Aorta (tissue), 5 donors: ENCODE measurements around the gene TRPC1. TPM values are rescaled to one million over a fixed set of nuclear protein-coding genes. Genes with fewer than 3 reads are reported as not detected.

Experiments used
- ATAC-seq: fragments of 200-7000 bp; cut with Tn5 transposase; one replicate; pipeline ENCODE4 v1.9.1; 2022; ENCODE audit warnings: moderate library complexity; ENCODE audit not compliant: low FRiP score
- DNase-seq, 2 donors: peaks; one replicate each; pipeline ENCODE4 v3.0.0-alpha.2; 2020
- H3K27ac ChIP-seq, 2 donors: one replicate each; pipeline ENCODE4 v1.5.1; 2013; ENCODE audit warnings: low read length in 2 of 2, mild to moderate bottlenecking in 2 of 2, moderate library complexity in 2 of 2, control low read depth in 1 of 2, inconsistent platforms in 1 of 2, low read depth in 1 of 2
- H3K27me3 ChIP-seq, 2 donors: one replicate each; pipeline ENCODE4 v1.6.1; 2013; ENCODE audit warnings: control low read depth in 1 of 2, low read length in 1 of 2, mild to moderate bottlenecking in 1 of 2, moderate library complexity in 1 of 2; ENCODE audit not compliant: insufficient read depth in 2 of 2, control insufficient read depth in 1 of 2
- H3K36me3 ChIP-seq, 2 donors: one replicate each; pipeline ENCODE4 v1.6.1; 2013; ENCODE audit warnings: control low read depth in 1 of 2, low read length in 1 of 2, mild to moderate bottlenecking in 1 of 2; ENCODE audit not compliant: insufficient read depth in 2 of 2, control insufficient read depth in 1 of 2
- H3K4me1 ChIP-seq, 2 donors: one replicate each; pipeline ENCODE4 v1.6.1; 2013; ENCODE audit warnings: low read length in 2 of 2, control low read depth in 1 of 2, mild to moderate bottlenecking in 1 of 2, moderate library complexity in 1 of 2; ENCODE audit not compliant: insufficient read depth in 2 of 2, control insufficient read depth in 1 of 2
- H3K4me3 ChIP-seq, 2 donors: one replicate each; pipeline ENCODE4 v1.5.1; 2013; ENCODE audit warnings: low read length in 2 of 2, control low read depth in 1 of 2, mild to moderate bottlenecking in 1 of 2
- H3K9me3 ChIP-seq: one replicate; pipeline ENCODE4 v1.6.1; 2013; ENCODE audit warnings: mild to moderate bottlenecking, low read length; ENCODE audit not compliant: control insufficient read depth
- WGBS, 2 donors: extraction: QIAGEN DNeasy Blood & Tissue Kit; methylation state at CpG; one replicate each; pipeline ENCODE4 v1.1.7; 2013; 5-methylcytosine and 5-hydroxymethylcytosine counted together
- intact Hi-C, 2 donors: fragments of 100-400 bp; cut with DNase I; formaldehyde crosslinking; loops; one replicate each; pipeline versions ENCODE4 v1.14.2 to v1.15.0; 2022
- polyA plus RNA-seq, 2 donors: library from polyadenylated mRNA; stranded (reverse); fragments of 200-250 nt; gene quantifications; one replicate each; pipeline ENCODE4 v1.2.3, GENCODE V29; 2013
- total RNA-seq, 2 donors: library from RNA; stranded (reverse); fragmentation: NEBNext Ultra II Directional; extraction: Animal tissue kit (Norgen Biotek cat#: 25700); gene quantifications; one replicate each; pipeline ENCODE4 v1.2.1, GENCODE V29; 2021
- donor health status: healthy with polysubstance abuse.
- donor health status: Bipolar disorder and iron deficiency.
- donor health status: DM: no; HTN: no; CAD: no.
- donor health status: DM: no; HTN: no; CAD: no.
- donor health status: DM: yes; HTN: yes; CAD: no.

Gene TRPC1
- total and polyA plus RNA-seq, 4 donors = 3.0 to 29.2 (median 19.3) TPM

DNA sequence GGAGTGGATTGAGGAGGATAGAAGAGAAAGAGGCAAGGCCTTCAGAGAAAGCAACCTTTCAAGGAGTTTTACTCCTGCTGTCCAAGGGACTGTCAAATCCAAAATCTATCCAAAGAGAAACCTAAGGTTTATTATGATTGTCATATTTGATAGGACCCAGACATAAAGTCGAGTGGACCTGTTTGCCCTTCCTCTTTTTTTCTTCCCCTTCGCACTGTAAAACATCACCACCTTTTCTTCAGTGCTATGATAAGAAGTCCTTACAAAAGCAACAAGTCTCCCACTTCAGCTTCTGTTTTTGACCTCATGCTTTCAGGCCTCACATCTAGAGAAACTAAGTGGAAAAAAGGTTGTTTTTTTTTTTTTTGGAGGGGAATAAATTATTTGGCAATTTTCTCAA lies 73.0 kb downstream of the TRPC1 start:
- H3K4me3 ChIP-seq = no peak overlapping the region
- H3K36me3 ChIP-seq = no peaks in the 10 kb centered on the region
- H3K9me3 ChIP-seq = no peaks in the 10 kb centered on the region
- no peaks in the 10 kb centered on the region for H3K4me1 ChIP-seq
- ATAC-seq = no peak
- 63 to 69% methylated on average over 2 of the region's 2 CpGs for WGBS, 2 donors
- no peak overlapping the region for H3K27ac ChIP-seq
- no peak for DNase-seq
- no peaks in the 10 kb centered on the region for H3K27me3 ChIP-seq
- intact Hi-C loops = no loop called here

DNA sequence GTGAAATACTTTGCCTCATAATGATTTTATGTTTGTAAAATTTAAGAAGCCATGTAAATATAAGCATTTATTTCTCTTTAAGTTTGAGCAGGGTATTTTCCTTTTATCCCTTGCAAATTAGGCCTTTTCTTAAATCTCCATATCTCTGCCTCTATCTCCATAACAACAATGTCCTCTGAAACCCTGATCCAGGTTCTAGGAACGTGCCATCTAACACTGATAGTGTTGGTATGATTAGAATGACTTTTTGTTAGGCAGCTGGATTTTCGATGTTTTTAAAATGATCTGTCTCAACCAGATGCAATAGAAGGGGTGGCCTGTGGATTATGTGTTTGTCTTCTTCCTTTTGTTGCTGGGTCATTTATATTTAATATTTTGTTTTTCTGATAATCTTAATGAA lies 77.9 kb downstream of the TRPC1 start:
- Histone ChIP-seq H3K9me3 (no peaks in the 10 kb centered on the region), H3K27me3 (no peaks in the 10 kb centered on the region), H3K4me3 (no peak overlapping the region), H3K27ac (no peak overlapping the region), H3K36me3 (peaks cover 0 to 1% of the 10 kb centered on the region in 2 donors), H3K4me1 (no peaks in the 10 kb centered on the region)
- 58 to 68% methylated on average over 2 of the region's 2 CpGs for WGBS, 2 donors
- DNase-seq (no peak), ATAC-seq (no peak)
- intact Hi-C loops = loop anchor here in 1 of 2 donors (10.0 kb wide), 1 partner anchor 217 kb away; no protein-coding TSS in a partner anchor

DNA sequence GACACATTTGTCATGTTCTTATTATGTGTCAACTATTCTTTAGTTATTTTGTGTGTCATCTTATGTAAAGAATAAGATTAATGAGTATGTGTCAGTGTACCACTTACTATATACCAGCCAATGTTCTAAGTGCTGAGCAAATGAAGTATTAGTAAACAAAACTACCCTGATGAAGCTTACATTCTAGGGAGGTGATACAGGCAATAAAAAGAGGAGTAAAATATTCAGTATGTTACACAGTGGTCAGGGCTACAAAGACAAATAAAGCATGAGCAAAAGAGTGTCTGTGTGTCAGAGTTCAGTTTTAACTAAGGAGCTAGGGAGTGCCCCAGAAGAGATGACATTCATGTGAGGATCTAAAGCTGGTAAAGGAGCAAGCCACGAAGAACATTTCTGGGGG lies 79.1 kb downstream of the TRPC1 start:
- Histone ChIP-seq H3K36me3 (peaks cover 0 to 1% of the 10 kb centered on the region in 2 donors), H3K27me3 (no peaks in the 10 kb centered on the region), H3K27ac (no peak overlapping the region), H3K4me3 (no peak overlapping the region), H3K4me1 (no peaks in the 10 kb centered on the region), H3K9me3 (no peaks in the 10 kb centered on the region)
- no peak for DNase-seq
- intact Hi-C loops = loop anchor here in 1 of 2 donors (10.0 kb wide), 1 partner anchor 218 kb away; no protein-coding TSS in a partner anchor
- 69 to 78% methylated on average over 1 of the region's 1 CpG for WGBS, 2 donors
- no peak for ATAC-seq

DNA sequence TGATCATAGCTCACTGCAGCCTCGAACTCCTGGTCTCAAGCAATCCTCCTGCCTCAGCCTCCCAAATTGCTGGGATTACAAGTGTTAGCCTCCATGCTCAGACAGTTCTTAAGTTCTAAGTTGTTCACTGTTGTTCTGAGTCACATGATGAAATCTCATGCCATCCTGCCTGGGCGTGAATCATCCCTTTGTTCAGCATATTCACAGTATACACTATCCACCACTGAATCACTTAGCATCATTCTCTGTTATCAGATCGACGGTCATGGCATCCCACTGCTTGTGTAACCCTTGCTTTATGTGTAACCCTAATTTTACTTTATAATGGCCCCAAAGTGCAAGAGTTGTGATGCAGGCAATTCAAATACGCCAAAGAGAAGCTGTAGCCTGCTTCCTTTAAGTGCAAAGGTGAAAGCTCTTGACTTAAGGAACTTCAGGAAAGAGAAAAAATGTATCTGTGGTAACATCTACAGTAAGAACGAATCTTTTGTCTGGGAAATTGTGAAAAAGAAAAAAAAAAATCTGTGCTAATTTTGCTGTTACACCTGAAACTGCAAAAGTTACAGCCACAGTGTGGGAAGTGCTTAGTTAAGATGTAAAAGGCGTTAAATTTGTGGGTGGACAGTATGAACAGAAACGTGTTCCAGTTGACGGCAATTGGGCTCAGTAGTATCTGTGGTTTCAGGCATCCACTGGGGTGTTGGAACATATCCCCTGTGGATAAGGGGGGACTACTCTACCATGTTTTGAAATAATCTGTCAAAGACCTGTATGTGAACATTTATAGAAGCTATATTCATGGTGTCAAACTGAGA lies 84.5 kb downstream of the TRPC1 start:
- Histone ChIP-seq H3K4me3 (no peak overlapping the region), H3K27ac (no peak overlapping the region), H3K27me3 (no peaks in the 10 kb centered on the region), H3K36me3 (no peaks in the 10 kb centered on the region), H3K4me1 (no peaks in the 10 kb centered on the region), H3K9me3 (no peaks in the 10 kb centered on the region)
- DNase-seq (no peak), ATAC-seq (no peak)
- intact Hi-C loops = loop anchor here in 1 of 2 donors (10.0 kb wide), 1 partner anchor 224 kb away; no protein-coding TSS in a partner anchor
- WGBS, 2 donors = 89 to 91% methylated on average over 9 of the region's 9 CpGs

- Histone ChIP-seq H3K27ac (no peak overlapping the region), H3K4me3 (no peak overlapping the region), H3K4me1 (no peaks in the 10 kb centered on the region), H3K9me3 (no peaks in the 10 kb centered on the region), H3K27me3 (no peaks in the 10 kb centered on the region), H3K36me3 (no peaks in the 10 kb centered on the region)
- intact Hi-C loops = loop anchor here in 1 of 2 donors (10.0 kb wide), 1 partner anchor 224 kb away; no protein-coding TSS in a partner anchor
- ATAC-seq (no peak), DNase-seq (no peak)
- 69 to 79% methylated on average over 3 of the region's 3 CpGs for WGBS, 2 donors
Measured at GRCh38 chr3:142809259-142809658, 85.4 kb downstream of the TRPC1 start.

- intact Hi-C loops = no loop called here
- WGBS, 2 donors = 94 to 98% methylated on average over 6 of the region's 6 CpGs
- no peak for DNase-seq
- Histone ChIP-seq H3K4me1 (no peaks in the 10 kb centered on the region), H3K4me3 (no peak overlapping the region), H3K27ac (no peak overlapping the region), H3K27me3 (no peaks in the 10 kb centered on the region), H3K36me3 (no peaks in the 10 kb centered on the region), H3K9me3 (no peaks in the 10 kb centered on the region)
- no peak for ATAC-seq
Measured at GRCh38 chr3:142815803-142816202, 92.0 kb downstream of the TRPC1 start.

DNA sequence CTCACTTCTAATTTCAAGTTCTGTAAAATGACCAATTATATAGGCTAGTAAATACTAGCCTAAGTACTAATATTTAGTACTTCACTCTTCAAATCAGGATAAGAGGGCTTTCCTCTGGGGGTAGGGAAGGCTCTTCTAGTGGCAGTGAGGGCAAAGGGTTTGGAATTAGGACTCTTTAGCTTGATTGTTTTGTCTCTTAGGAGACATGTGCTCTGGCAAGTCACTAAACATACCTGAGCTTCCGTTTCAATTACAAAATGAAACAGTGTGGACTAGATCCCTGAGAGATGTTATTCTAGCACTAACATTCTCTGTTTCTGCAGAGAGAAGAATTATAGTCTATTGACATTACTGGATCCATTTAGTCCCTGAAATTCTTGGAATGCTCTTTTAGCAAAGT lies 93.5 kb downstream of the TRPC1 start:
- DNase-seq (no peak), ATAC-seq (no peak)
- Histone ChIP-seq H3K36me3 (peaks cover 0 to under 1% of the 10 kb centered on the region in 2 donors), H3K27ac (no peak overlapping the region), H3K4me3 (no peak overlapping the region), H3K9me3 (no peaks in the 10 kb centered on the region), H3K4me1 (no peaks in the 10 kb centered on the region), H3K27me3 (no peaks in the 10 kb centered on the region)
- WGBS, 2 donors = 35 to 50% methylated on average over 1 of the region's 1 CpG
- intact Hi-C loops = no loop called here

DNA sequence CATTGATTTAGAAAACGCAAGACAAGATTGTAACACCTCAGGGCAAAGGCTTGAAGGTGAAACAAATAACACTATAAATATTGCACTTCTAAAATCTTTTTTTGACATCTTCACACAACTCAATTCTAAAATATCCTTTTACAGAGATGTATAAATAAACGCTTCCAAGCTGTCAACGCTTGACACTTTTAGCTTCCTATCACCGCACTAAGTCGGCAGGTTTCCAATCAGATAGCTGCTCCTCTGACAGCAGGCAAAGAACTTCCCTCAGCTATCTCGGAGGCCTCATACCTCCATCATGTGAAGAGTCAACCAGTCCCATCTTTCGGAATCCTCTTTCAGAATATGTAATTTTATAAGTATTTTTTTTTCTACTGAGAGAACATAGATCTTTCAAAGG lies 94.1 kb downstream of the TRPC1 start:
- 49 to 60% methylated on average over 7 of the region's 7 CpGs for WGBS, 2 donors
- intact Hi-C loops = no loop called here
- ATAC-seq (no peak), DNase-seq (no peak)
- H3K27ac ChIP-seq = no peak overlapping the region
- no peaks in the 10 kb centered on the region for H3K9me3 ChIP-seq
- H3K4me1 ChIP-seq = no peaks in the 10 kb centered on the region
- no peak overlapping the region for H3K4me3 ChIP-seq
- no peaks in the 10 kb centered on the region for H3K27me3 ChIP-seq
- peaks cover 0 to 3% of the 10 kb centered on the region in 2 donors for H3K36me3 ChIP-seq

- 83 to 86% methylated on average over 9 of the region's 9 CpGs for WGBS, 2 donors
Measured at GRCh38 chr3:142818651-142819050, 94.8 kb downstream of the TRPC1 start.

More at GRCh38 chr3:142818651-142819050, 94.8 kb downstream of the TRPC1 start:
- Histone ChIP-seq H3K27ac (no peak overlapping the region), H3K4me3 (no peak overlapping the region), H3K36me3 (peaks cover 0 to 3% of the 10 kb centered on the region in 2 donors), H3K4me1 (no peaks in the 10 kb centered on the region), H3K27me3 (no peaks in the 10 kb centered on the region), H3K9me3 (no peaks in the 10 kb centered on the region)
- intact Hi-C loops = no loop called here
- DNase-seq (no peak), ATAC-seq (no peak)
